GM21423 (cell line): Measurements from ENCODE around the gene KIF13A.
"Not testable (repeated sequence)": the region's sequence is repeated elsewhere in the genome, so short reads cannot be mapped to it uniquely, and the experiment has no call there.

Experiments
- ATAC-seq: cut with Tn5 transposase; IDR thresholded peaks from one replicate; pipeline ENCODE4 v1.9.1; 2021; ENCODE audit warnings: mild to moderate bottlenecking, moderate library complexity; ENCODE audit not compliant: unreplicated experiment

KIF13A gene

DNA sequence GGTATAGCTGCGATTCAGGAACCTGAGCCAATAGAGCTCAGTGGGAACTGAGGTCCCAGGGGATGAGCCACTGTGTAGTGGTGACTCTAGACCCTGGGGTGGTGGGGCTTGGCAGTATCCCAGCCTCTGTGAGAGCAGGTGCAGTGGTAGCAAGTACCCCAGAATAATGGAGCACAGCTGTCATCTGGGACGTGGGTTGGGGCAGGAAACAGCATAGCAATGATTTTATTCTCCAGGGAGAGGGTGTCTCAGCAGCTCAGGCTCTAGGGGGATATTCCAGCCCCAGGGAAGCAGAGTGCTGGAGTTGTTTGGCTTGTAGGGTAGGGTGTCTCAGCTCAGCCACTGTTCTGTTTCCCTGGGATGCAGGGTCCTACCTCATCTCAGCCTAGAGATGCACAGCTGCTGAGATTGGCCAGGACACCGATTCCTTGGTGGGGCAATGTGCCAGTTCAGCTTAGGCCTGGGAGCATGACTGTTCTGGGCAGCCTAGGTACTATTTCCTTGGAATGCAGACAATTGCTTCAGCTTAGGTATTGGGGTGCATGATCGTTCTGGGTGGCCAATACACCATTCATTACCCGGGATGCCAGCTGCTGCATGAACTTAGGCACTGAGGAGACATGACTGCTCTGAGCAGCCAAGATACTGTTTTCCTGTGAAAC, 246.7 kb downstream of the KIF13A start:
- no peak for ATAC-seq

GRCh38 chr6:17737704-17738252, 249.7 kb downstream of the KIF13A start:
- ATAC-seq, result no peak

- ATAC-seq, result not testable (repeated sequence)
These were observed 252.1 kb downstream of the KIF13A start for GRCh38 chr6:17735311-17735710.

DNA sequence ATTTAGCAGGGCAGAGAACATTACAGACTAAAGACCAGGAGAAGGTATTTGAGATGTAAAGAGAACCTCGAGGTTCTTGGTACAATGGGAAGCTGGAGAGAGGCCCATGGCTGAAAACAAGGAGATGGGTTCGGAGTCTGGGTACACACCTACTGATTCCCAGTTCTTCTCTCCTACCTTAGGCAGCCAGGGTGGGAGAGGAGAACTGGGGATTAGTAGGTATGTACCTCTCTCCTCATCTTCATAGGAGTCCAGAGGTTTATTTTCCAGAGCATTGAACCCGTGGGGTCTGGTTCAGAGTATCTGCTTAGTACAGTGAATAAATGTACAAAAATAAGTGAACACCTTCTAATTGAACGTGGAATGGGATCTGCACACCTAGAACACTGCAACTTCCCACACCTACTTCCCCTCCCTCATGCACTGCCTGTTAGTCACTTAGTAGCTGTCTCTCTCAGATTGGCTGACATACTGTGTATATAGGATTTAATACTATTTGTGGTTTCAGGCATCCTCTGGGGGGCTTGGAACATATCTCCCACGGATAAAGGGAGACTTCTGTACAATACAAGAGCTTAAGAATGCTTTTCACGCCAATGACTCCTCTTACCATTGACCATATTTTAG, 257.2 kb downstream of the KIF13A start:
- no peak for ATAC-seq

- ATAC-seq, result no peak
These were observed 258.0 kb downstream of the KIF13A start for GRCh38 chr6:17729223-17730077.

GRCh38 chr6:17728551-17729222, 258.7 kb downstream of the KIF13A start:
- ATAC-seq, result no peak

DNA sequence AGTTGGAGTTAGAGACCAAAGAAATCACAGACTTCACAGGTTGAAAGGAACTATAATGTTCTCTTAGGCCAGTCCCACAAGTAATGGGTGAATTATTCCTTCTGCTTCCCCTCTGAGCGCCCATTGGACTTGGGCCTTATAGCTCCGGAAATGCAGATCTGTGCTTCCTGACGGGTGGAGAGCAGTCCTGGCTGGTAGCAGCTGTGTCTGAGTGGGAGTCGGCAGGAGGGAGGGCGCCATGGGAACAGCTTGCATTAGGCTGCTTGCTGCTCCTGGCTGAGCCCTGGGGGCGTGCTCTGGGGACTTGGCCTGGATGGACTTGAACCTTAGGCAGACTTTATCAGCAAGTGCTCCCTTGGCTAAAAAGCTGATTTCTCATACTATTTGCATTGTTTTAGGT, 262.4 kb downstream of the KIF13A start:
- ATAC-seq, result no peak

DNA sequence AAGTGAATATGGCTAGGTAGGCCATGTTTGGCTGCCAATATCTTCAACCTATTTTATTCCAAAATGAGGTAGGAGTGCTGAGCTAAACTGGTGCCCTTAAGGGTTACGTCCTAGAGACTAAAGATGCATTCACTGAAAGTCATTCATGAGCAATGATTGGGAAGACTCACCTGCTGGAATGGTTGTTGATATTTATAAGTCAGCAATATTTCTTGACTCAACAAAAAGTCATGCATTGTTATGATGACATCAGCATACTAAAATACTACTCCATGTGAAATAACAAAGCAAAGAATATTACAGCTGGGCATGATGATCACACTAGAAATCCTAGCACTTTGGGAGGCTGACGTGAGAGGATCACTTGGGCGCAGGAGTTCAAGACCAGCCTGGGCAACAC, 263.1 kb downstream of the KIF13A start:
- ATAC-seq, result no peak

GRCh38 chr6:17721671-17722070, 265.8 kb downstream of the KIF13A start:
- ATAC-seq, result no peak

GRCh38 chr6:17719323-17720041, 268.0 kb downstream of the KIF13A start:
- ATAC-seq, result no peak

DNA sequence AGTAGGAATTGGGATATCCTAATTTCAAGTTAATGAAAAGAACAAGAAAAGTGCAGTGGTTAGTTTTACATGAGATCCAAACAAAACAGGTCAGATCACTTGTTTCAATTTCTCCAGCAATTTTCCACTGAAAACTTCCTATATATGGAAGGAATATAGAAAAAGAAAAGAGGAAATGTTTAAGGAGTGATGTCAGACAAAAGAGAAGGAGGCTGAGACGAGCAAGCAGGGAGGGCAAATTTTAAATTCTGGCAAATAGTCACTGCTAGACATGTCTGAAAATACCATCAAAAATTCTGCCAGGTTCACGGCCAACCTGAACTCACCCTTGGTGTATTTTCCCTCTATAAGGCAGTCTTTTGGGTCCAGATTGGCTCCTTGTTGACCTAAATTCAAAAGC, 271.2 kb downstream of the KIF13A start:
- ATAC-seq, result no peak

DNA sequence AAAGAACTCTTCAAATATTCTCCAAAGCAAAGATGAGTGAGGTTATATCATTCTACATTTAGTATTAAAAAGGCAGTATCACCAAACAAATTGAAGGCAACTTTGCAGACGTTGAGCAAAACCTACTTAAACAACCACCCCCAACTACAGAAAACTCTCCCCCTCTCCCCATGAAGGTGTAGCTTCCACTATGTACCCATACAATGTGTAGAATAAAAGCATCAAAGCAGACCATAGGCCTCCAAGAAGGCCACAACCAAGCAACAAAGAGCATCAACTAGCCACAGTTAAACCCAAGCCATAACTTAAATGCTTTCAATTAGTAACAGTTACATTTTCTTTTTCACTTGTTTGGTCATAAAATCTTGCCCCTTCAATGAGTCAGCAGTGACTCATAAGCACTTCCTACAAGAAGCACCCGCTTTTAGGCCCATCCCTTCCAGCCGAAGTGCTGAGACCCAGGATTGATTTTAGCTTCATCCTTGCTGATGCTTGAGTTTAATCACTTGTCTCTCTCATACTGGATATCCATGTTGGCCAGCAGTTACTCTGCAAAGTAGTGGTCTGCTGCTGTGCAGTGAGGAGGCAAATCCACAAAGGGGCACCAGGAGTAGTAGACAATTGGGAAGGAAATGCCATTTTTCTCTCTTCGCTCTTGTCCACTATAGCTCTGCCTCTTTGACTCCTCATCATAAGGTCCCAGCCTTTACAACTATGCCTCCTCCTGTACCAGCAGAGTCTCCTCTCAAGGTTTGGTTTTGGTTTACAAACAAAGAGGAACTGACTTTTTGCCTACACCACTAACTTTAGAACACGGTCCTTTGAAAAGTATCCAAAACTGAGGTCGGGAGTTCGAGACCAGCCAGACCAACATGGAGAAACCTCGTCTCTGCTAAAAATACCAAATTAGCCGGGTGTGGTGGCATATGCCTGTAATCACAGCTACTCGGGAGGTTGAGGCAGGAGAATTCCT, 272.3 kb downstream of the KIF13A start:
- ATAC-seq, result peak; percentile 88

- no peak for ATAC-seq
These were observed 273.3 kb downstream of the KIF13A start for GRCh38 chr6:17714177-17714576.

GRCh38 chr6:17712576-17712975, 274.9 kb downstream of the KIF13A start:
- no peak for ATAC-seq

DNA sequence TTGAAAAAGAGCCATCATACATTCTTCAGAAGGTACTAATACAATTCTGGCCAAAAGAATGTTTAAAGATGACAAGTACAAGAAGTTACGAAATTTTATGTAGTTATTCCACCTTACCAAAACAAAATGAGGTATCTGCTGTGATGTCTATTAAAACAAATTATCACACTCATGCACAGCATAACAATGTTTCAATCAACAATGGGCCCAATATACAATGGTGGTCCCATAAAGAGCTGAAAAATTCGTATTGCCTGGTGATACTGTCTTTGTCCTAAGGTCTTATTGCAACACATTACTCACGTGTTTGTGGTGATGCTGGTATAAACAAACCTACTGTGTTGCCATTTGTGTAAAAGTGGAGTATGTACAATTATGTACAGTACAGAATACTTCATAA, 277.1 kb downstream of the KIF13A start:
- no peak for ATAC-seq

- no peak for ATAC-seq
These were observed 278.0 kb downstream of the KIF13A start for GRCh38 chr6:17709476-17709875.
